Measurements from ENCODE around the gene LRP11.
"Not testable (repeated sequence)": the region's sequence is repeated elsewhere in the genome, so short reads cannot be mapped to it uniquely, and the experiment has no call there.

DNA sequence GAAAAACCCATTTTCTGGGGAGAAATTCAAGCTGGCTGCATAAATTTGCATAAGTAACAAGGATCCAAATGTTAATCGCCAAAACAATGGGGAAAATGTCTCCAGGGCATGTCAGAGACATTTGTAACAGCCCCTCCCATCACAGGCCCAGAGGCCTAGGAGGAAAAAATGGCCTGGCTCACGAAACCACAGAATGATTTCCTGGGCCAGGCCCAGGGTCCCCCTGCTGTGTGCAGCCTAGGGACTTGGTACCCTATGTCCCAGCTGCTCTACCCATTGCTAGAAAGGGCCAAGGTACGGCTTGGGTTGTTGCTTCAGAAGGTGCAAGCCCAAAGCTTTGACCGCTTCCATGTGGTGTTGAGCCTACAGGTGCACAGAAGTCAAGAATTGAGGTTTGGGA is 44.3 kb upstream of the LRP11 start:
- TF ChIP-seq, protein P1, sequence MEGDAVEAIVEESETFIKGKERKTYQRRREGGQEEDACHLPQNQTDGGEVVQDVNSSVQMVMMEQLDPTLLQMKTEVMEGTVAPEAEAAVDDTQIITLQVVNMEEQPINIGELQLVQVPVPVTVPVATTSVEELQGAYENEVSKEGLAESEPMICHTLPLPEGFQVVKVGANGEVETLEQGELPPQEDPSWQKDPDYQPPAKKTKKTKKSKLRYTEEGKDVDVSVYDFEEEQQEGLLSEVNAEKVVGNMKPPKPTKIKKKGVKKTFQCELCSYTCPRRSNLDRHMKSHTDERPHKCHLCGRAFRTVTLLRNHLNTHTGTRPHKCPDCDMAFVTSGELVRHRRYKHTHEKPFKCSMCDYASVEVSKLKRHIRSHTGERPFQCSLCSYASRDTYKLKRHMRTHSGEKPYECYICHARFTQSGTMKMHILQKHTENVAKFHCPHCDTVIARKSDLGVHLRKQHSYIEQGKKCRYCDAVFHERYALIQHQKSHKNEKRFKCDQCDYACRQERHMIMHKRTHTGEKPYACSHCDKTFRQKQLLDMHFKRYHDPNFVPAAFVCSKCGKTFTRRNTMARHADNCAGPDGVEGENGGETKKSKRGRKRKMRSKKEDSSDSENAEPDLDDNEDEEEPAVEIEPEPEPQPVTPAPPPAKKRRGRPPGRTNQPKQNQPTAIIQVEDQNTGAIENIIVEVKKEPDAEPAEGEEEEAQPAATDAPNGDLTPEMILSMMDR (IDR thresholded peaks at IDR 0.05): not testable (repeated sequence)
- not testable (repeated sequence) for TF ChIP-seq POLR2A (IDR thresholded peaks at IDR 0.05)
